ENCODE results near the gene SCYL1. TPM values are rescaled to one million over a fixed set of nuclear protein-coding genes. Genes with fewer than 3 reads are reported as not detected.
"Not testable (repeated sequence)": the region's sequence is repeated elsewhere in the genome, so short reads cannot be mapped to it uniquely, and the experiment has no call there.

The SCYL1 gene
- total RNA-seq, 1 donor from 2014 or later: 49.5 TPM

- DNase-seq (ENCODE audit: low read depth): no peak
- no peak for TF ChIP-seq CTCF (IDR thresholded peaks at IDR 0.05; ENCODE audit: insufficient read depth, low read length, severe bottlenecking)
- no peak for FAIRE-seq
Observed at GRCh38 chr11:65516135-65516968, 8.5 kb upstream of the SCYL1 start.

GRCh38 chr11:65518941-65519549 is 5.8 kb upstream of the SCYL1 start:
- not testable (repeated sequence) for FAIRE-seq; DNase-seq (ENCODE audit: low read depth); H3K27me3 ChIP-seq (ENCODE audit: control insufficient read depth, insufficient read depth, low read length); H3K36me3 ChIP-seq (ENCODE audit: control insufficient read depth, insufficient read depth, low read length); H3K4me3 ChIP-seq (ENCODE audit: low read depth, low read length)

More at GRCh38 chr11:65516135-65516968, 8.5 kb upstream of the SCYL1 start:
- Histone ChIP-seq H3K4me3 (ENCODE audit: low read depth, low read length) (no peak overlapping the region), H3K36me3 (ENCODE audit: control insufficient read depth, insufficient read depth, low read length) (no peaks in the 10 kb centered on the region), H3K27me3 (ENCODE audit: control insufficient read depth, insufficient read depth, low read length) (no peaks in the 10 kb centered on the region)

- DNase-seq (ENCODE audit: low read depth); H3K36me3 ChIP-seq (ENCODE audit: control insufficient read depth, insufficient read depth, low read length); H3K4me3 ChIP-seq (ENCODE audit: low read depth, low read length); FAIRE-seq; H3K27me3 ChIP-seq (ENCODE audit: control insufficient read depth, insufficient read depth, low read length): not testable (repeated sequence)
Observed at GRCh38 chr11:65521777-65522521, 2.9 kb upstream of the SCYL1 start.

GRCh38 chr11:65522718-65523630 is 1.9 kb upstream of the SCYL1 start:
- H3K27me3 ChIP-seq (ENCODE audit: control insufficient read depth, insufficient read depth, low read length); DNase-seq (ENCODE audit: low read depth); H3K4me3 ChIP-seq (ENCODE audit: low read depth, low read length); FAIRE-seq: not testable (repeated sequence)
- peaks cover 11% of the 10 kb centered on the region for H3K36me3 ChIP-seq (ENCODE audit: control insufficient read depth, insufficient read depth, low read length)

GRCh38 chr11:65523631-65523968 is 1.3 kb upstream of the SCYL1 start:
- not testable (repeated sequence) for FAIRE-seq; DNase-seq (ENCODE audit: low read depth); H3K4me3 ChIP-seq (ENCODE audit: low read depth, low read length); H3K27me3 ChIP-seq (ENCODE audit: control insufficient read depth, insufficient read depth, low read length)
- H3K36me3 ChIP-seq (ENCODE audit: control insufficient read depth, insufficient read depth, low read length): peaks cover 11% of the 10 kb centered on the region

- no peaks in the 10 kb centered on the region for H3K27me3 ChIP-seq (ENCODE audit: control insufficient read depth, insufficient read depth, low read length)
- peaks cover 14% of the 10 kb centered on the region for H3K36me3 ChIP-seq (ENCODE audit: control insufficient read depth, insufficient read depth, low read length)
- FAIRE-seq: no peak
- H3K4me3 ChIP-seq (ENCODE audit: low read depth, low read length): no peak overlapping the region
- no peak for DNase-seq (ENCODE audit: low read depth)
- no peak for TF ChIP-seq CTCF (IDR thresholded peaks at IDR 0.05; ENCODE audit: insufficient read depth, low read length, severe bottlenecking)
Observed at GRCh38 chr11:65524014-65524740, 706 bp upstream of the SCYL1 start.
